ENCODE measurements around the gene RARRES1.
"Not testable (repeated sequence)": the region's sequence is repeated elsewhere in the genome, so short reads cannot be mapped to it uniquely, and the experiment has no call there.

The RARRES1 gene

GRCh38 chr3:158700559-158700958 lies 31.7 kb downstream of the RARRES1 start:
- Histone ChIP-seq H3K4me1 (no peaks in the 10 kb centered on the region), H3K27me3 (ENCODE audit: control insufficient read depth, insufficient read depth, low read length) (no peaks in the 10 kb centered on the region), H3K27ac (no peak overlapping the region), H3K36me3 (ENCODE audit: control insufficient read depth, insufficient read depth, low read length) (no peaks in the 10 kb centered on the region), H2AFZ (no peak overlapping the region), H3K9ac (no peak overlapping the region), H3K4me3 (ENCODE audit: low read depth, low read length) (no peak overlapping the region), H3K4me2 (ENCODE audit: low read length) (no peak overlapping the region), H3K79me2 (no peaks in the 10 kb centered on the region), H3K9me3 (ENCODE audit: control insufficient read depth, low read length) (no peaks in the 10 kb centered on the region)
- no peak for TF ChIP-seq CTCF (IDR thresholded peaks at IDR 0.05)

- Histone ChIP-seq H3K9me3 (ENCODE audit: control insufficient read depth, low read length) (no peaks in the 10 kb centered on the region), H3K9ac (no peak overlapping the region), H3K79me2 (no peaks in the 10 kb centered on the region), H2AFZ (no peak overlapping the region), H3K27me3 (ENCODE audit: control insufficient read depth, insufficient read depth, low read length) (no peaks in the 10 kb centered on the region), H3K27ac (no peak overlapping the region), H3K4me3 (ENCODE audit: low read depth, low read length) (no peak overlapping the region), H3K4me2 (ENCODE audit: low read length) (no peak overlapping the region), H3K4me1 (no peaks in the 10 kb centered on the region), H3K36me3 (ENCODE audit: control insufficient read depth, insufficient read depth, low read length) (no peaks in the 10 kb centered on the region)
- no peak for TF ChIP-seq CTCF (IDR thresholded peaks at IDR 0.05)
Observed at GRCh38 chr3:158696618-158697017, 35.6 kb downstream of the RARRES1 start.

- not testable (repeated sequence) for H3K4me2 ChIP-seq (ENCODE audit: low read length); H3K27ac ChIP-seq; H3K27me3 ChIP-seq (ENCODE audit: control insufficient read depth, insufficient read depth, low read length); H3K9me3 ChIP-seq (ENCODE audit: control insufficient read depth, low read length); H3K36me3 ChIP-seq (ENCODE audit: control insufficient read depth, insufficient read depth, low read length); H3K4me1 ChIP-seq; H3K9ac ChIP-seq; H2AFZ ChIP-seq; H3K4me3 ChIP-seq (ENCODE audit: low read depth, low read length); H3K79me2 ChIP-seq
Observed at GRCh38 chr3:158693866-158694456, 38.3 kb downstream of the RARRES1 start.

- Histone ChIP-seq H2AFZ (no peak overlapping the region), H3K4me2 (ENCODE audit: low read length) (no peak overlapping the region), H3K9me3 (ENCODE audit: control insufficient read depth, low read length) (no peaks in the 10 kb centered on the region), H3K4me3 (ENCODE audit: low read depth, low read length) (no peak overlapping the region), H3K27ac (no peak overlapping the region), H3K9ac (no peak overlapping the region), H3K4me1 (no peaks in the 10 kb centered on the region), H3K27me3 (ENCODE audit: control insufficient read depth, insufficient read depth, low read length) (no peaks in the 10 kb centered on the region), H3K79me2 (peaks cover 2% of the 10 kb centered on the region), H3K36me3 (ENCODE audit: control insufficient read depth, insufficient read depth, low read length) (no peaks in the 10 kb centered on the region)
- no peak for TF ChIP-seq CTCF (IDR thresholded peaks at IDR 0.05)
Observed at GRCh38 chr3:158685159-158685558, 47.1 kb downstream of the RARRES1 start.

GRCh38 chr3:158683230-158683962 lies 48.9 kb downstream of the RARRES1 start:
- no peaks in the 10 kb centered on the region for H3K36me3 ChIP-seq (ENCODE audit: control insufficient read depth, insufficient read depth, low read length)
- H2AFZ ChIP-seq, result no peak overlapping the region

More at GRCh38 chr3:158683230-158683962, 48.9 kb downstream of the RARRES1 start:
- Histone ChIP-seq H3K79me2 (peaks cover 2% of the 10 kb centered on the region), H3K4me2 (ENCODE audit: low read length) (no peak overlapping the region), H3K27ac (no peak overlapping the region), H3K9me3 (ENCODE audit: control insufficient read depth, low read length) (no peaks in the 10 kb centered on the region), H3K4me1 (no peaks in the 10 kb centered on the region), H3K4me3 (ENCODE audit: low read depth, low read length) (no peak overlapping the region), H3K9ac (no peak overlapping the region), H3K27me3 (ENCODE audit: control insufficient read depth, insufficient read depth, low read length) (no peaks in the 10 kb centered on the region)
- no peak for TF ChIP-seq CTCF (IDR thresholded peaks at IDR 0.05)

Data from parathyroid adenoma (tissue), 2 donors.